ENCODE data around the gene BCO2. TPM values are rescaled to one million over a fixed set of nuclear protein-coding genes. Genes with fewer than 3 reads are reported as not detected.

The BCO2 gene
- total and polyA plus RNA-seq, 2 experiments from 2014 or later: 0.63 to 1.1 TPM

GRCh38 chr11:112127056-112127455 lies 48.3 kb upstream of the BCO2 start (continued):
- TF ChIP-seq, protein P1, sequence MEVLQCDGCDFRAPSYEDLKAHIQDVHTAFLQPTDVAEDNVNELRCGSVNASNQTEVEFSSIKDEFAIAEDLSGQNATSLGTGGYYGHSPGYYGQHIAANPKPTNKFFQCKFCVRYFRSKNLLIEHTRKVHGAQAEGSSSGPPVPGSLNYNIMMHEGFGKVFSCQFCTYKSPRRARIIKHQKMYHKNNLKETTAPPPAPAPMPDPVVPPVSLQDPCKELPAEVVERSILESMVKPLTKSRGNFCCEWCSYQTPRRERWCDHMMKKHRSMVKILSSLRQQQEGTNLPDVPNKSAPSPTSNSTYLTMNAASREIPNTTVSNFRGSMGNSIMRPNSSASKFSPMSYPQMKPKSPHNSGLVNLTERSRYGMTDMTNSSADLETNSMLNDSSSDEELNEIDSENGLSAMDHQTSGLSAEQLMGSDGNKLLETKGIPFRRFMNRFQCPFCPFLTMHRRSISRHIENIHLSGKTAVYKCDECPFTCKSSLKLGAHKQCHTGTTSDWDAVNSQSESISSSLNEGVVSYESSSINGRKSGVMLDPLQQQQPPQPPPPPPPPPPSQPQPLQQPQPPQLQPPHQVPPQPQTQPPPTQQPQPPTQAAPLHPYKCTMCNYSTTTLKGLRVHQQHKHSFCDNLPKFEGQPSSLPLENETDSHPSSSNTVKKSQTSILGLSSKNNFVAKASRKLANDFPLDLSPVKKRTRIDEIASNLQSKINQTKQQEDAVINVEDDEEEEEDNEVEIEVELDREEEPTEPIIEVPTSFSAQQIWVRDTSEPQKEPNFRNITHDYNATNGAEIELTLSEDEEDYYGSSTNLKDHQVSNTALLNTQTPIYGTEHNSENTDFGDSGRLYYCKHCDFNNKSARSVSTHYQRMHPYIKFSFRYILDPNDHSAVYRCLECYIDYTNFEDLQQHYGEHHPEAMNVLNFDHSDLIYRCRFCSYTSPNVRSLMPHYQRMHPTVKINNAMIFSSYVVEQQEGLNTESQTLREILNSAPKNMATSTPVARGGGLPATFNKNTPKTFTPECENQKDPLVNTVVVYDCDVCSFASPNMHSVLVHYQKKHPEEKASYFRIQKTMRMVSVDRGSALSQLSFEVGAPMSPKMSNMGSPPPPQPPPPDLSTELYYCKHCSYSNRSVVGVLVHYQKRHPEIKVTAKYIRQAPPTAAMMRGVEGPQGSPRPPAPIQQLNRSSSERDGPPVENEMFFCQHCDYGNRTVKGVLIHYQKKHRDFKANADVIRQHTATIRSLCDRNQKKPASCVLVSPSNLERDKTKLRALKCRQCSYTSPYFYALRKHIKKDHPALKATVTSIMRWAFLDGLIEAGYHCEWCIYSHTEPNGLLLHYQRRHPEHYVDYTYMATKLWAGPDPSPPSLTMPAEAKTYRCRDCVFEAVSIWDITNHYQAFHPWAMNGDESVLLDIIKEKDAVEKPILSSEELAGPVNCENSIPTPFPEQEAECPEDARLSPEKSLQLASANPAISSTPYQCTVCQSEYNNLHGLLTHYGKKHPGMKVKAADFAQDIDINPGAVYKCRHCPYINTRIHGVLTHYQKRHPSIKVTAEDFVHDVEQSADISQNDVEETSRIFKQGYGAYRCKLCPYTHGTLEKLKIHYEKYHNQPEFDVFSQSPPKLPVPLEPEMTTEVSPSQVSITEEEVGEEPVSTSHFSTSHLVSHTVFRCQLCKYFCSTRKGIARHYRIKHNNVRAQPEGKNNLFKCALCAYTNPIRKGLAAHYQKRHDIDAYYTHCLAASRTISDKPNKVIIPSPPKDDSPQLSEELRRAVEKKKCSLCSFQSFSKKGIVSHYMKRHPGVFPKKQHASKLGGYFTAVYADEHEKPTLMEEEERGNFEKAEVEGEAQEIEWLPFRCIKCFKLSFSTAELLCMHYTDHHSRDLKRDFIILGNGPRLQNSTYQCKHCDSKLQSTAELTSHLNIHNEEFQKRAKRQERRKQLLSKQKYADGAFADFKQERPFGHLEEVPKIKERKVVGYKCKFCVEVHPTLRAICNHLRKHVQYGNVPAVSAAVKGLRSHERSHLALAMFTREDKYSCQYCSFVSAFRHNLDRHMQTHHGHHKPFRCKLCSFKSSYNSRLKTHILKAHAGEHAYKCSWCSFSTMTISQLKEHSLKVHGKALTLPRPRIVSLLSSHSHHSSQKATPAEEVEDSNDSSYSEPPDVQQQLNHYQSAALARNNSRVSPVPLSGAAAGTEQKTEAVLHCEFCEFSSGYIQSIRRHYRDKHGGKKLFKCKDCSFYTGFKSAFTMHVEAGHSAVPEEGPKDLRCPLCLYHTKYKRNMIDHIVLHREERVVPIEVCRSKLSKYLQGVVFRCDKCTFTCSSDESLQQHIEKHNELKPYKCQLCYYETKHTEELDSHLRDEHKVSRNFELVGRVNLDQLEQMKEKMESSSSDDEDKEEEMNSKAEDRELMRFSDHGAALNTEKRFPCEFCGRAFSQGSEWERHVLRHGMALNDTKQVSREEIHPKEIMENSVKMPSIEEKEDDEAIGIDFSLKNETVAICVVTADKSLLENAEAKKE (CRISPR knock-in tag; IDR thresholded peaks at IDR 0.05): no peak
- no peak for TF ChIP-seq CREB1 (CRISPR knock-in tag; IDR thresholded peaks at IDR 0.05; ENCODE audit: low read depth)
- no peak for TF ChIP-seq REST (IDR thresholded peaks at IDR 0.05; ENCODE audit: unreplicated experiment)

DNA sequence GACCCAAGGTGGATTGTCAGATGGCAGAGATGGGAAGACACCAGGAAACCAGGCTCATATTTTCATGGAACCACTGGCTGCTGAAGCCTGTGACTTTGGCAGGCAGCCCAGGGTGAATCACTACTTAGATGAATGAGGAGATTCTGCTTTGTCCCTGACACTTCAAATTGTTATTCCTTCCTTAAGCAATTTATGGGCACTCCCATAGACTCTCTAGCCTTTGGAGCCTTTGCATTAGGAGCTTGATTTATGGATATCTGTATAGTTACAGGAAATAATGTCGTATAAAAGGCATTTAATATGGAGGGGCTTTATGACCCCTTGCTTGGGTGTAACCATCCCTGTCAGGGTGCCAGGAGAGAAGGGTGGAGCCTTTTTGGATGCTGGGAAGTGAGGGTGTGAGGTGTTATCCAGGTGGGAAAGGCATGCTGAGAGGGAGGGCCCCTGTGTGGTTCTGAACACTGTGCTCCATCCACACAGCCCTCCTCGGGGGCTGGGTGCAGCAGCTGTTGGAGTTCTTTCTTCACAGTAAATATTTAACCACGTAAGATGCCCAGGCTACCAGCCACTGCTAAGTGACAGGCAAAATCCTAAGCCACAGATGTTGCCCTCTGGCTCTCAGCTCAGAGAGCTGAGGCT lies 46.7 kb upstream of the BCO2 start:
- Histone ChIP-seq H3K27ac (ENCODE audit: low read depth) (no peak overlapping the region), H3F3A (replicated peaks; ENCODE audit: low read depth) (no peaks in the 10 kb centered on the region), H3K4me3 (no peak overlapping the region), H3K4me1 (ENCODE audit: insufficient read depth) (no peaks in the 10 kb centered on the region), H3K4me2 (no peak overlapping the region), H3K9me2 (ENCODE audit: insufficient read depth) (no peaks in the 10 kb centered on the region), H3K27me3 (ENCODE audit: insufficient read depth) (no peaks in the 10 kb centered on the region), H3K36me3 (ENCODE audit: insufficient read depth) (no peaks in the 10 kb centered on the region), H2AFZ (no peak overlapping the region), H3K79me2 (replicated peaks; ENCODE audit: insufficient read depth) (no peaks in the 10 kb centered on the region), H4K20me1 (replicated peaks; ENCODE audit: insufficient read depth) (no peaks in the 10 kb centered on the region)
- H3K36me3 Mint-ChIP-seq (ENCODE audit: low read depth): no peaks in the 10 kb centered on the region
- no peak overlapping the region for H3K4me3 Mint-ChIP-seq
- DNase-seq (ENCODE audit: low spot score): no peak
- H3K4me1 Mint-ChIP-seq: no peaks in the 10 kb centered on the region; the same call in 2 of the 3 replicates
- H3K9me3 Mint-ChIP-seq: no peaks in the 10 kb centered on the region
- ATAC-seq: no peak
- no peak overlapping the region for H3K27ac Mint-ChIP-seq
- peaks cover 1% of the 10 kb centered on the region for H3K27me3 Mint-ChIP-seq (ENCODE audit: insufficient read depth, low read depth, poor library complexity)
- TF ChIP-seq POLR2AphosphoS5 (IDR thresholded peaks at IDR 0.05; ENCODE audit: low read depth) (no peak), STAT1 (IDR thresholded peaks at IDR 0.05; ENCODE audit: unreplicated experiment) (no peak), CREB1 (CRISPR knock-in tag; IDR thresholded peaks at IDR 0.05; ENCODE audit: low read depth) (no peak), EZH2phosphoT487 (IDR thresholded peaks at IDR 0.05; ENCODE audit: unreplicated experiment) (no peak), EZH2 (IDR thresholded peaks at IDR 0.05; ENCODE audit: low read depth, unreplicated experiment) (no peak), ZNF114 (CRISPR knock-in tag; IDR thresholded peaks at IDR 0.05) (no peak), NANOG (IDR thresholded peaks at IDR 0.05; ENCODE audit: borderline replicate concordance) (no peak)
- TF ChIP-seq, protein P2, sequence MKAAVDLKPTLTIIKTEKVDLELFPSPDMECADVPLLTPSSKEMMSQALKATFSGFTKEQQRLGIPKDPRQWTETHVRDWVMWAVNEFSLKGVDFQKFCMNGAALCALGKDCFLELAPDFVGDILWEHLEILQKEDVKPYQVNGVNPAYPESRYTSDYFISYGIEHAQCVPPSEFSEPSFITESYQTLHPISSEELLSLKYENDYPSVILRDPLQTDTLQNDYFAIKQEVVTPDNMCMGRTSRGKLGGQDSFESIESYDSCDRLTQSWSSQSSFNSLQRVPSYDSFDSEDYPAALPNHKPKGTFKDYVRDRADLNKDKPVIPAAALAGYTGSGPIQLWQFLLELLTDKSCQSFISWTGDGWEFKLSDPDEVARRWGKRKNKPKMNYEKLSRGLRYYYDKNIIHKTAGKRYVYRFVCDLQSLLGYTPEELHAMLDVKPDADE (IDR thresholded peaks at IDR 0.05): no peak

Measured in GM23338 (cell line).